HepG2 (cell line): ENCODE results near the gene RERE. TPM values are rescaled to one million over a fixed set of nuclear protein-coding genes. Genes with fewer than 3 reads are reported as not detected.
"Not testable (repeated sequence)": the region's sequence is repeated elsewhere in the genome, so short reads cannot be mapped to it uniquely, and the experiment has no call there.

Experiments used
- ATAC-seq: fragments of 200-7000 bp; cut with Tn5 transposase; 3 replicates; pipeline ENCODE4 v1.9.1; 2020; ENCODE audit warnings: mild to moderate bottlenecking, moderate library complexity
- BruUV-seq: library from RNA; stranded (reverse); fragments of 400-500 nt; replicated peaks from 2 replicates; lab custom pipeline; 2021; lab: Mats Ljungman, UMichigan
- CTCF ChIA-PET: fragments of 300-600 bp; formaldehyde crosslinking; extraction: SDS; loops from one replicate; lab custom pipeline; 2021; ENCODE audit warnings: low total read pairs, inconsistent platforms, low intra/inter-chr PET ratio; lab: Yijun Ruan, JAX
- POLR2A ChIA-PET: fragments of 350-600 bp; sonication (Branson Sonifier 250); formaldehyde crosslinking; loops from one replicate; lab custom pipeline; 2020; ENCODE audit warnings: antibody characterized with exemption, inconsistent platforms; lab: Yijun Ruan, JAX
- DNase-seq: peaks from one replicate; pipeline ENCODE4 v3.0.0-alpha.2; 2015; ENCODE audit warnings: low spot score
- FAIRE-seq: peaks from 3 replicates; lab custom pipeline; 2011; peaks lifted over from hg19 to GRCh38; lab: Jason Lieb, UNC
- H2AFZ ChIP-seq: one replicate; pipeline ENCODE4 v1.6.1; 2011; ENCODE audit warnings: low read length, inconsistent platforms
- H3K27ac ChIP-seq: fragments of 300-600 bp; 3 replicates; pipeline ENCODE4 v1.8.0; 2011; ENCODE audit warnings: mixed run types, mild to moderate bottlenecking, mixed read lengths, low read length, inconsistent platforms; ENCODE audit not compliant: insufficient read depth; ENCODE audit errors: extremely low read length
- H3K27me3 ChIP-seq, 2 experiments: fragments of 200-600 bp in 1 of 2; 2 replicates in 1 of 2; 3 replicates in 1 of 2; pipeline versions ENCODE4 v1.6.0 to v1.8.0; 2011; ENCODE audit warnings: low read length in 2 of 2, mild to moderate bottlenecking in 2 of 2, moderate library complexity in 2 of 2, inconsistent platforms in 1 of 2; ENCODE audit not compliant: insufficient read depth in 2 of 2, control insufficient read depth in 1 of 2
- H3K36me3 ChIP-seq, 2 experiments: fragments of 200-600 bp in 1 of 2; replicated peaks in 1 of 2; 2 replicates in 1 of 2; 3 replicates in 1 of 2; pipeline versions ENCODE4 v1.5.1 to v1.8.0; 2011; ENCODE audit warnings: low read length in 2 of 2, inconsistent platforms in 1 of 2; ENCODE audit not compliant: insufficient read depth in 2 of 2, control insufficient read depth in 1 of 2
- H3K4me1 ChIP-seq: 2 replicates; pipeline ENCODE4 v1.5.1; 2012; ENCODE audit warnings: low read length, inconsistent platforms; ENCODE audit not compliant: insufficient read depth
- H3K4me2 ChIP-seq: 2 replicates; pipeline ENCODE4 v1.6.0; 2011; ENCODE audit warnings: low read depth, low read length, inconsistent platforms
- H3K4me3 ChIP-seq, 3 experiments: fragments of 200-600 bp in 1 of 3; sonication (generic), shearing (Covaris generic) in 1 of 3; replicated peaks in 1 of 3; 2 replicates each; pipeline ENCODE4 v1.5.1; 2011 to 2016; ENCODE audit warnings: low read length in 3 of 3, inconsistent platforms in 2 of 3, low read depth in 2 of 3, mild to moderate bottlenecking in 2 of 3, control low read depth in 1 of 3, mixed read lengths in 1 of 3; ENCODE audit not compliant: insufficient read depth in 1 of 3
- H3K79me2 ChIP-seq: one replicate; pipeline ENCODE4 v1.6.1; 2011; ENCODE audit warnings: low read length, inconsistent platforms; ENCODE audit not compliant: insufficient read depth
- H3K9ac ChIP-seq: 2 replicates; pipeline ENCODE4 v1.6.0; 2011; ENCODE audit warnings: mild to moderate bottlenecking, low read depth, low read length, inconsistent platforms; ENCODE audit not compliant: insufficient read depth
- H3K9me3 ChIP-seq: 2 replicates; pipeline ENCODE4 v1.5.1; 2012; ENCODE audit warnings: mild to moderate bottlenecking, low read length
- H4K20me1 ChIP-seq: 2 replicates; pipeline ENCODE4 v1.6.0; 2011; ENCODE audit warnings: inconsistent platforms, mild to moderate bottlenecking, low read length, moderate library complexity; ENCODE audit not compliant: insufficient read depth
- ATRX ChIP-seq: sonication (generic); formaldehyde crosslinking; IDR thresholded peaks from 2 replicates; pipeline ENCODE4 v1.4.0; 2020; ENCODE audit warnings: missing genetic modification reagents, borderline replicate concordance
- BRD4 ChIP-seq: sonication (generic); formaldehyde crosslinking; IDR thresholded peaks from 2 replicates; pipeline ENCODE4 v1.4.0; 2020; ENCODE audit warnings: missing genetic modification reagents
- ETS1 ChIP-seq: sonication (generic); formaldehyde crosslinking; IDR thresholded peaks from 2 replicates; pipeline ENCODE4 v1.4.0; 2020; ENCODE audit warnings: missing genetic modification reagents
- GATA4 ChIP-seq: sonication (generic); IDR thresholded peaks from 2 replicates; pipeline ENCODE4 v1.6.1; 2016; ENCODE audit warnings: antibody characterized with exemption, low read depth, borderline replicate concordance
- PAWR ChIP-seq: sonication (generic); formaldehyde crosslinking; IDR thresholded peaks from 2 replicates; pipeline ENCODE4 v1.4.0; 2020; ENCODE audit warnings: missing genetic modification reagents, mild to moderate bottlenecking, borderline replicate concordance
- RARG ChIP-seq: sonication (generic); formaldehyde crosslinking; IDR thresholded peaks from 2 replicates; pipeline ENCODE4 v1.4.0; 2020; ENCODE audit warnings: low read depth, mild to moderate bottlenecking, missing genetic modification reagents
- YEATS4 ChIP-seq: sonication (generic); formaldehyde crosslinking; IDR thresholded peaks from 2 replicates; pipeline ENCODE4 v1.4.0; 2020; ENCODE audit warnings: missing genetic modification reagents, borderline replicate concordance
- ZNF280B ChIP-seq: sonication (generic); formaldehyde crosslinking; IDR thresholded peaks from 2 replicates; pipeline ENCODE4 v1.5.0; 2020; ENCODE audit warnings: missing genetic modification reagents, mild to moderate bottlenecking, borderline replicate concordance
- ZNF777 ChIP-seq: sonication (generic); formaldehyde crosslinking; IDR thresholded peaks from 2 replicates; pipeline ENCODE4 v1.4.0; 2020; ENCODE audit warnings: missing genetic modification reagents
- WGBS: methylation state at CpG from one replicate; pipeline ENCODE4 v1.1.6; 2017; ENCODE audit warnings: low lambda C conversion rate; 5-methylcytosine and 5-hydroxymethylcytosine counted together
- in situ Hi-C: cut with HindIII; loops from 2 replicates; pipeline ENCODE4 v1.10.0; 2017; ENCODE audit warnings: low pct_unique_long_range_greater_than_20kb; ENCODE audit not compliant: extremely low pct_ligation_motif_present
- intact Hi-C: fragments of 100-400 bp; cut with micrococcal nuclease; formaldehyde crosslinking; loops from one replicate; pipeline ENCODE4 v1.10.0; 2022; ENCODE audit not compliant: unreplicated experiment
- polyA plus RNA-seq, 8 experiments: library from polyadenylated mRNA; depleted of rRNA in 3 of 8; stranded (reverse) in 7 of 8; unstranded in 1 of 8; fragments of >200 nt; fragmentation: Illumina TruSeq in 4 of 8; extraction: Trizol in 4 of 8; gene quantifications; 2 replicates each; pipeline versions ENCODE4 v1.2.1 to v1.2.3, GENCODE V29; 2011 to 2016; ENCODE audit warnings: low read depth in 4 of 8, missing spikeins in 1 of 8, mixed read lengths in 1 of 8; ENCODE audit not compliant: insufficient read depth in 1 of 8
- total RNA-seq, 5 experiments: library from RNA; depleted of rRNA; stranded (reverse); fragments of >200 nt; fragmentation: Illumina TruSeq; extraction: Trizol; gene quantifications; 2 replicates each; pipeline ENCODE4 v1.2.3, GENCODE V29; 2016; ENCODE audit warnings: low read depth in 1 of 5

RERE gene
- total and polyA plus RNA-seq, 2 of the 13 experiments (the other 11 are each of a cell fraction or from before 2014, with no cell fraction given), result 18.3 to 21.9 TPM

GRCh38 chr1:8448911-8449661, 368.4 kb downstream of the RERE start:
- H3K27ac ChIP-seq, result no peak overlapping the region
- H3K79me2 ChIP-seq, result peaks cover 20% of the 10 kb centered on the region
- H3K9me3 ChIP-seq, result no peaks in the 10 kb centered on the region
- no peak for DNase-seq
- TF ChIP-seq ATRX (CRISPR knock-in tag), result no peak
- TF ChIP-seq ZNF280B (CRISPR knock-in tag), result no peak
- TF ChIP-seq PAWR (CRISPR knock-in tag), result no peak
- no peak for TF ChIP-seq RARG (CRISPR knock-in tag)
- no peak for TF ChIP-seq BRD4 (CRISPR knock-in tag)
- no peak for TF ChIP-seq YEATS4
- no peak for TF ChIP-seq GATA4
- TF ChIP-seq ETS1 (CRISPR knock-in tag), result no peak
- no peak for TF ChIP-seq ZNF777 (CRISPR knock-in tag)
- TF ChIP-seq, all 625 proteins: peak for 0
- intact Hi-C loops (no loop called here), in situ Hi-C loops (no loop called here)
- H2AFZ ChIP-seq, result no peak overlapping the region
- BruUV-seq, result no TSS peak
- peaks cover 5% of the 10 kb centered on the region for H4K20me1 ChIP-seq
- WGBS, result 86% methylated on average over 12 of the region's 12 CpGs
- H3K4me3 ChIP-seq, result no peak overlapping the region
- H3K9ac ChIP-seq, result no peak overlapping the region
- ATAC-seq (no peak), FAIRE-seq (no peak)
- H3K4me1 ChIP-seq, result peaks cover 16% of the 10 kb centered on the region; the same call in 1 of the 2 replicates
- peaks cover 12 to 39% of the 10 kb centered on the region in 2 experiments for H3K36me3 ChIP-seq
- no peaks in the 10 kb centered on the region for H3K27me3 ChIP-seq
- ChIA-PET CTCF (no interaction called here), POLR2A (no interaction called here)
- no peak overlapping the region for H3K4me2 ChIP-seq

- H3K9me3 ChIP-seq, H3K4me2 ChIP-seq, H3K27me3 ChIP-seq, CTCF ChIA-PET, H2AFZ ChIP-seq, FAIRE-seq, H4K20me1 ChIP-seq, in situ Hi-C loops, H3K27ac ChIP-seq, ATAC-seq, POLR2A ChIA-PET, BruUV-seq, intact Hi-C loops, DNase-seq, H3K4me3 ChIP-seq, H3K9ac ChIP-seq: not testable (repeated sequence)
- peaks cover 20% of the 10 kb centered on the region for H3K79me2 ChIP-seq
- peaks cover 14 to 41% of the 10 kb centered on the region in 2 experiments for H3K36me3 ChIP-seq
- peaks cover 16% of the 10 kb centered on the region; the same call in 1 of the 2 replicates for H3K4me1 ChIP-seq
- 95% methylated on average over 11 of the region's 11 CpGs for WGBS
These were observed 368.9 kb downstream of the RERE start for GRCh38 chr1:8448505-8448904.
